Neural cell (in vitro differentiated cells): Measurements from ENCODE around the gene CISD3. TPM values are rescaled to one million over a fixed set of nuclear protein-coding genes. Genes with fewer than 3 reads are reported as not detected.
A peak's percentile ranks its signal among the peaks of the same experiment; 100 is the strongest.

Source experiments
- H2AFZ ChIP-seq: fragments of 200-600, 300-800 bp; sonication (generic), shearing (Covaris generic); 2 replicates; pipeline ENCODE4 v1.6.0; 2014; ENCODE audit warnings: low read depth, mild to moderate bottlenecking, antibody characterized with exemption, low read length, moderate library complexity
- H3F3A ChIP-seq: fragments of 200-600 bp; shearing (Covaris generic); 2 replicates; pipeline ENCODE4 v1.6.1; 2016; ENCODE audit warnings: mild to moderate bottlenecking, moderate library complexity, mixed read lengths, antibody characterized with exemption, low read length; ENCODE audit not compliant: insufficient read depth, poor library complexity, severe bottlenecking
- H3K27ac ChIP-seq: fragments of 200-600, 300-800 bp; sonication (generic), shearing (Covaris generic); 2 replicates; pipeline ENCODE4 v1.5.1; 2014; ENCODE audit warnings: mild to moderate bottlenecking, low read length, moderate library complexity
- H3K27me3 ChIP-seq: fragments of 300-800, 200-600 bp; sonication (generic), shearing (Covaris generic); 2 replicates; pipeline ENCODE4 v1.6.0; 2014; ENCODE audit warnings: mild to moderate bottlenecking, low read depth, low read length, moderate library complexity; ENCODE audit not compliant: insufficient read depth
- H3K36me3 ChIP-seq: fragments of 300-800, 200-600 bp; sonication (generic), shearing (Covaris generic); 2 replicates; pipeline ENCODE4 v1.5.1; 2014; ENCODE audit warnings: mild to moderate bottlenecking, antibody characterized with exemption, low read length, moderate library complexity; ENCODE audit not compliant: insufficient read depth
- H3K4me2 ChIP-seq: fragments of 300-800, 200-600 bp; sonication (generic), shearing (Covaris generic); 2 replicates; pipeline ENCODE4 v1.6.0; 2014; ENCODE audit warnings: mild to moderate bottlenecking, low read length
- H3K4me3 ChIP-seq: fragments of 300-800, 200-600 bp; sonication (generic), shearing (Covaris generic); 2 replicates; pipeline ENCODE4 v1.5.1; 2014; ENCODE audit warnings: mild to moderate bottlenecking, low read length, moderate library complexity
- H3K79me2 ChIP-seq: fragments of 200-600 bp; shearing (Covaris generic); replicated peaks from 2 replicates; pipeline ENCODE4 v1.6.0; 2014; ENCODE audit warnings: mild to moderate bottlenecking, low read length, moderate library complexity; ENCODE audit not compliant: insufficient read depth
- H3K9ac ChIP-seq: fragments of 300-800, 200-600 bp; sonication (generic), shearing (Covaris generic); 2 replicates; pipeline ENCODE4 v1.6.1; 2016; ENCODE audit warnings: mild to moderate bottlenecking, low read length, mixed read lengths
- H3K9me2 ChIP-seq: fragments of 200-600 bp; shearing (Covaris generic); 2 replicates; pipeline ENCODE4 v1.6.1; 2016; ENCODE audit warnings: mild to moderate bottlenecking, low read length, mixed read lengths; ENCODE audit not compliant: insufficient read depth
- H3K9me3 ChIP-seq: fragments of 200-600, 300-800 bp; sonication (generic), shearing (Covaris generic); 2 replicates; pipeline ENCODE4 v1.6.1; 2016; ENCODE audit warnings: mild to moderate bottlenecking, mixed run types, low read length, moderate library complexity, mixed read lengths
- H4K20me1 ChIP-seq: fragments of 200-600 bp; shearing (Covaris generic); 2 replicates; pipeline ENCODE4 v1.6.1; 2016; ENCODE audit warnings: mild to moderate bottlenecking, mixed run types; ENCODE audit not compliant: insufficient read depth
- EP300 ChIP-seq: fragments of 450-650 bp; conservative IDR thresholded peaks from 2 replicates; pipeline ENCODE4 v1.6.1; 2014; ENCODE audit warnings: antibody characterized with exemption, mild to moderate bottlenecking, moderate library complexity; ENCODE audit not compliant: poor library complexity, severe bottlenecking
- EZH2 ChIP-seq: fragments of 200-600, 300-800 bp; shearing (Covaris generic), sonication (generic); IDR thresholded peaks from 2 replicates; pipeline ENCODE4 v1.6.1; 2014; ENCODE audit warnings: antibody characterized with exemption, low read length, borderline replicate concordance, mild to moderate bottlenecking; ENCODE audit not compliant: insufficient read depth, poor library complexity, severe bottlenecking
- MXI1 ChIP-seq: fragments of 450-650 bp; conservative IDR thresholded peaks from 2 replicates; pipeline ENCODE4 v1.6.1; 2014; ENCODE audit warnings: antibody characterized with exemption, mild to moderate bottlenecking; ENCODE audit not compliant: poor library complexity, severe bottlenecking
- POLR2AphosphoS5 ChIP-seq: IDR thresholded peaks from 2 replicates; pipeline ENCODE4 v1.6.1; 2012
- RAD21 ChIP-seq: fragments of 450-650 bp; conservative IDR thresholded peaks from 2 replicates; pipeline ENCODE4 v1.6.1; 2014; ENCODE audit warnings: antibody characterized with exemption, mild to moderate bottlenecking, moderate library complexity
- SMC3 ChIP-seq: fragments of 450-650 bp; conservative IDR thresholded peaks from 2 replicates; pipeline ENCODE4 v1.6.1; 2014; ENCODE audit warnings: antibody characterized with exemption, mild to moderate bottlenecking, moderate library complexity; ENCODE audit not compliant: poor library complexity
- TAF1 ChIP-seq: IDR thresholded peaks from 2 replicates; pipeline ENCODE4 v1.6.1; 2012; ENCODE audit warnings: low read depth
- polyA plus RNA-seq: library from polyadenylated mRNA; depleted of rRNA; stranded (reverse); fragments of >200 nt; gene quantifications from 2 replicates; pipeline ENCODE4 v1.2.3, GENCODE V29; 2014
- TF ChIP-seq, protein P1 (sequence below): fragments of 450-650 bp; IDR thresholded peaks from 2 replicates; pipeline ENCODE4 v1.5.1; 2014; ENCODE audit warnings: antibody characterized with exemption, mild to moderate bottlenecking, moderate library complexity; ENCODE audit not compliant: poor library complexity, severe bottlenecking
- TF ChIP-seq, protein P2 (sequence below): IDR thresholded peaks from 2 replicates; pipeline ENCODE4 v1.6.1; 2012; ENCODE audit warnings: borderline replicate concordance

Gene CISD3
- polyA plus RNA-seq, 1 donor from 2014 or later, result 1.2 TPM

DNA sequence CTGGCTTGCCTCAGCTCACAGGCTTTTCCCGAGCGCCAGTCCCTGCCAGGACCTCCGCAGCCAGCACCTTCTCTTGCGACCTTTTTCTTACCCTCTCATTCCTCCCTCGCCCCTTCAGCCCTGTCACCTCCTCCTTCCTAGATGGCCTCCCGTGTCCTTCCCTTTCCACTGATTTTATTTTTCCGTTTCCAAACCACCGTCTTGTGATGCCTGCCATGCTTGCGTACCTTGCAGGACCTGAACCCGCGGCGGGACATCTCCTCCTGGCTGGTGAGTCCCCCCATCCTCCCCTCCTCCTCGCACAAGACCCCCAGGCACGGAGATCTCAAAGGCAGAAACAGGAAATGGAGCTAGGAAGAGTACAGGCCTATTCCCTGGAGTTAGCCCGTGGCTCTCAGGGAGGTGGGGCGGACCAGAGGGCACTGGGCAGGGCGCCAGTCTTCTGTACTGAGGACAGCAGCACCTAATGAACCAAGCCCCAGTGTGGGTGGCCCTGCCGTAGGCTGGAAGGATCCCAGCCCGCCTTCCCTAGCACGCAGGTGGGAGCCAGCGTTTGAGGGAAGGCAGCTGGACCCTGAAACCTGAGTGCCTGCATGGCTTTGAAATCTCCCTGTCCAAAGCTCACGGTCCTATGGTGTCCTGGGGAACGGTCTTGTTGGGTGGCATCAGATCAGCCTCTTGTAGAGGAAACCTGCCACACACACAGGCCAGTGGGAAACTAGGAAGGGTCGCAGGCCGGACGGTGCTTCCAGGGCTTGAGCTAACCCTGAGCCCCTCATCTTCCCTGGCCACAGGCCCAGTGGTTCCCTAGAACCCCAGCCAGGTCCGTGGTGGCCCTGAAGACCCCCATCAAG is 612 bp downstream of the CISD3 start:
- H3K9ac ChIP-seq, result peak overlapping the region; percentile 53
- H3K9me3 ChIP-seq, result no peaks in the 10 kb centered on the region
- no peaks in the 10 kb centered on the region for H3F3A ChIP-seq
- H3K27me3 ChIP-seq, result no peaks in the 10 kb centered on the region
- no peaks in the 10 kb centered on the region for H3K9me2 ChIP-seq
- TF ChIP-seq, protein P1, sequence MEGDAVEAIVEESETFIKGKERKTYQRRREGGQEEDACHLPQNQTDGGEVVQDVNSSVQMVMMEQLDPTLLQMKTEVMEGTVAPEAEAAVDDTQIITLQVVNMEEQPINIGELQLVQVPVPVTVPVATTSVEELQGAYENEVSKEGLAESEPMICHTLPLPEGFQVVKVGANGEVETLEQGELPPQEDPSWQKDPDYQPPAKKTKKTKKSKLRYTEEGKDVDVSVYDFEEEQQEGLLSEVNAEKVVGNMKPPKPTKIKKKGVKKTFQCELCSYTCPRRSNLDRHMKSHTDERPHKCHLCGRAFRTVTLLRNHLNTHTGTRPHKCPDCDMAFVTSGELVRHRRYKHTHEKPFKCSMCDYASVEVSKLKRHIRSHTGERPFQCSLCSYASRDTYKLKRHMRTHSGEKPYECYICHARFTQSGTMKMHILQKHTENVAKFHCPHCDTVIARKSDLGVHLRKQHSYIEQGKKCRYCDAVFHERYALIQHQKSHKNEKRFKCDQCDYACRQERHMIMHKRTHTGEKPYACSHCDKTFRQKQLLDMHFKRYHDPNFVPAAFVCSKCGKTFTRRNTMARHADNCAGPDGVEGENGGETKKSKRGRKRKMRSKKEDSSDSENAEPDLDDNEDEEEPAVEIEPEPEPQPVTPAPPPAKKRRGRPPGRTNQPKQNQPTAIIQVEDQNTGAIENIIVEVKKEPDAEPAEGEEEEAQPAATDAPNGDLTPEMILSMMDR, result no peak
- TF ChIP-seq POLR2AphosphoS5, result peak; percentile 19
- H3K27ac ChIP-seq, result no peak overlapping the region
- H2AFZ ChIP-seq, result no peak overlapping the region
- H4K20me1 ChIP-seq, result no peaks in the 10 kb centered on the region
- no peaks in the 10 kb centered on the region for H3K36me3 ChIP-seq
- H3K79me2 ChIP-seq, result no peaks in the 10 kb centered on the region
- peak overlapping the region; percentile 51 for H3K4me2 ChIP-seq
- H3K4me3 ChIP-seq, result peak overlapping the region; percentile 61

DNA sequence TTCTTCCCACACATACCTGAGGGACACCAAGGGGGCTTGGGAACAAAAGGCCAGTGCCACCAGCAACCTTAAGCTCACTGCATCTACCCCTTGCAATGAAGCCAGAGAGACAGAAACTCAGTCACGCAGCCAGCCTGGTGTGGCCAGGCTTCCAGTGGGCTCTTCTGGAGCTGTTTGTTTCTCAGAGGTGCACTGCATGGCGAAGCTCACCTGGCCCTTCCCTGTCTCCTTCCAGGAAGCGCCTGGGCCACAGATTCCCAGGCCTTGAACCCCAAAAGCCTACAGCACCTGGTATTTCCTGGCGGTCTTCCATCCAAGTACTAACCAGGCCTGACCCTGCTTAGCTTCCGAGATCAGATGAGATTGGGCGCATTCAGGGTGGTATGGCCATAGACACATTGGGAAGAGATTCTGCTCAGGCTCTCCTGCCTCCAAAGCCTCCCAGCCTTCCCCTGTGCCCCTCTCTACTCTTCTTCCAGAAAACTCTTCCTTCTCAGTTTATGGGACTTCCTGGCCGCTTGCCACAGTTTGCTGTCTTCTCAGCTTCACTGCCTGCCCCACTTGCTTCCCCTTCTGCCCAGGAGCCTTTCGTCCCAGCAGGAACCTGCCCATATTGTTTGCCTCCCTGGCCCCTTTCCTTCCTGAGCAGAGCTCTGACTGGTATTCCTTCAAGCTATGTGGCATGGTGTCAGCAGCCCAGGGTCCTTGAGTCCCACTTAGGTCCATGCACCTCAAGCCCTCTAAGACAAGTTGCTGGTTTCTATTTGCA is 1.6 kb downstream of the CISD3 start:
- no peaks in the 10 kb centered on the region for H3K79me2 ChIP-seq
- no peak overlapping the region for H3K27ac ChIP-seq
- H2AFZ ChIP-seq, result no peak overlapping the region
- H3K27me3 ChIP-seq, result no peaks in the 10 kb centered on the region
- H4K20me1 ChIP-seq, result no peaks in the 10 kb centered on the region
- no peak overlapping the region for H3K4me2 ChIP-seq
- no peak overlapping the region for H3K4me3 ChIP-seq
- no peaks in the 10 kb centered on the region for H3K9me3 ChIP-seq
- no peaks in the 10 kb centered on the region for H3K9me2 ChIP-seq
- H3K36me3 ChIP-seq, result no peaks in the 10 kb centered on the region
- H3F3A ChIP-seq, result no peaks in the 10 kb centered on the region
- TF ChIP-seq EP300 (no peak), EZH2 (no peak), RAD21 (no peak), SMC3 (no peak), POLR2AphosphoS5 (no peak), MXI1 (no peak), TAF1 (no peak)
- TF ChIP-seq, protein P1, result no peak
- TF ChIP-seq, protein P2, sequence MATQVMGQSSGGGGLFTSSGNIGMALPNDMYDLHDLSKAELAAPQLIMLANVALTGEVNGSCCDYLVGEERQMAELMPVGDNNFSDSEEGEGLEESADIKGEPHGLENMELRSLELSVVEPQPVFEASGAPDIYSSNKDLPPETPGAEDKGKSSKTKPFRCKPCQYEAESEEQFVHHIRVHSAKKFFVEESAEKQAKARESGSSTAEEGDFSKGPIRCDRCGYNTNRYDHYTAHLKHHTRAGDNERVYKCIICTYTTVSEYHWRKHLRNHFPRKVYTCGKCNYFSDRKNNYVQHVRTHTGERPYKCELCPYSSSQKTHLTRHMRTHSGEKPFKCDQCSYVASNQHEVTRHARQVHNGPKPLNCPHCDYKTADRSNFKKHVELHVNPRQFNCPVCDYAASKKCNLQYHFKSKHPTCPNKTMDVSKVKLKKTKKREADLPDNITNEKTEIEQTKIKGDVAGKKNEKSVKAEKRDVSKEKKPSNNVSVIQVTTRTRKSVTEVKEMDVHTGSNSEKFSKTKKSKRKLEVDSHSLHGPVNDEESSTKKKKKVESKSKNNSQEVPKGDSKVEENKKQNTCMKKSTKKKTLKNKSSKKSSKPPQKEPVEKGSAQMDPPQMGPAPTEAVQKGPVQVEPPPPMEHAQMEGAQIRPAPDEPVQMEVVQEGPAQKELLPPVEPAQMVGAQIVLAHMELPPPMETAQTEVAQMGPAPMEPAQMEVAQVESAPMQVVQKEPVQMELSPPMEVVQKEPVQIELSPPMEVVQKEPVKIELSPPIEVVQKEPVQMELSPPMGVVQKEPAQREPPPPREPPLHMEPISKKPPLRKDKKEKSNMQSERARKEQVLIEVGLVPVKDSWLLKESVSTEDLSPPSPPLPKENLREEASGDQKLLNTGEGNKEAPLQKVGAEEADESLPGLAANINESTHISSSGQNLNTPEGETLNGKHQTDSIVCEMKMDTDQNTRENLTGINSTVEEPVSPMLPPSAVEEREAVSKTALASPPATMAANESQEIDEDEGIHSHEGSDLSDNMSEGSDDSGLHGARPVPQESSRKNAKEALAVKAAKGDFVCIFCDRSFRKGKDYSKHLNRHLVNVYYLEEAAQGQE, result no peak
- no peak overlapping the region for H3K9ac ChIP-seq
